Measurements from ENCODE around the gene SEPTIN5.
"Not testable (repeated sequence)": the region's sequence is repeated elsewhere in the genome, so short reads cannot be mapped to it uniquely, and the experiment has no call there.

SEPTIN5 gene

GRCh38 chr22:19680911-19681862 is 33.1 kb upstream of the SEPTIN5 start:
- DNase-seq (ENCODE audit: low read depth), result no peak

DNA sequence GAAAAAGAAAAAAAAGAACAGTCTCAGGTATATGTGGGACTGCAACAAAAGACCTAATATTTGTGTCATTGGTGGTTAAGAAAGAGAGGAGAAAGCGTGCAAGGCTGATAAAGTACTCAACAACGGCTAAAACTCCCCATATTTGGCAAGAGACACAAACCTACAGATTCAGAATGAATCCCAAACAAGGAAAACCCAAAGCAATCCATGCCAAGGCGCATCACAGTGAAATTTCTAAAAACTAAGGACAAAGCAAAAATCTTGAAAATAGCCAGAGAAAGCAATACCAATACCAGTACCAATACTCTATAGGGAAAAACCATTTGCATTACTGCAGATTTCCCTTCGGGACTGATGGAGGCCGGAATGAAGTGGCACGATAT is 32.4 kb upstream of the SEPTIN5 start:
- DNase-seq (ENCODE audit: low read depth), result no peak

DNA sequence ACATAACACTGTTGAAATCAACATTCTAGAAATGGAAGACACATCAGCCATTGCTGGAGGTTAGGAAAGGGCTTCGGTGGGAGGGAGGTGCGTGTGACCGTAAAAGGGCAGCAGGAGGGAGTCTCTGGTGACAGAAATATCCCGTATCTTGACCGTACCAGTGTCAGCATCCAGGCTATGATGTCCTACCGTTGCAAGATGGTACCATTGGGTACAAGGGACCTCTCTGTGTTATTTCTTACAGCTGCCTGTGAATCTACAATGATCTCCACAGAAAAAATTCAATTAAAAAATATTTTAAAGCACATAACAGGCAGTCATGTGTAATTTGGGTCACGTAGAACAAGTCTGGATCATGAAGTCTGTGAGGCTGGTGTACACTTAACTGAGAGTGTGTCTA is 27.4 kb upstream of the SEPTIN5 start:
- DNase-seq (ENCODE audit: low read depth), result no peak

- DNase-seq (ENCODE audit: low read depth), result no peak
Observed at GRCh38 chr22:19687561-19688300, 26.6 kb upstream of the SEPTIN5 start.

DNA sequence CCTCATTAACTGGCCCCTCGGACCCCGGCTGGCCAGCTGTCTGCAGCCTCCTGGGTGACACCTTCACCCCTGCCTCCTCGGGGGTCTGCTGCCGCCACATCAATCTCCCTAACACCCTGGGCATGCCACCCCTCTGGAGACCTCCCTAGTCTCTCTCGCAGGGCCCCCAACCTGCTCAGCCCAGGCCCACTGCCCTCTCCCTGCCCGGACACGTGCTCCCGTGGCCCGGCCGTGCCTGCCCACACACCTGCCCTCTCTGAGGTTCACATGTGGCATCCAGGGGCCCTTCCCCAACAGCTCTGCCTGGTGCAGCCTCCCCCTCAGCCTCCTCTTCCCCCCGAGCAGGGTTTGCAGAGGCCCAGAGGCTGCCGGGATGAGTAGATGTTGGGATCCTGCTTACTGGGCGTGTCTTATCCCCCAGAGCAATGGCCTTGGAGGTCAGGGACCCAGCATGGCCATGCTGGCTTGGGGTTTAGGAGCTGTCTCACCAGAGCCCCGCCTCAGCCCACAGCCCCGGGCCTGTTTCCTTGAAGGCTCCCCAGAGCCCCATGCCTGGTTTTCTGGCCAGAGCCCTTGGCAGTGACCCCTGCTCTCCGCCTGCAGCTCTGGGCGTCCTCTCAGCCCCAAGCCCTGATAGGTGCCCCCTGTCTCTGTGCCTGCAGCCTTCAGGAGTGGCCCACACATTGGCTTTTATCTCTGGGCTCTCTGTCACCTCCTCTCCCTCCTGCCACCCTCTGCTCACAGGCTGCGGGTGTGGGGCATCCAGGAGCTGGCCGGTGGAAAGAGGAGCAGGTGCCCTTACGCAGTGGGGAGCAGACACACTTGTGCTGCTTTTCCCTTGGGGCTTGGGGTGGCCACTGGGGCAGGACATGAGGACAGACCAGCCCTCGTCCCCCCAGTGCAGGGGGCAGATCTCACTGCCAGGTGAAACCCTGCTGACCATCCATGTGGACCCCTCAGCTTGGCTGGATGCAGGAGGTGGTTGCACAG is 25.7 kb upstream of the SEPTIN5 start:
- DNase-seq (ENCODE audit: low read depth), result no peak

DNA sequence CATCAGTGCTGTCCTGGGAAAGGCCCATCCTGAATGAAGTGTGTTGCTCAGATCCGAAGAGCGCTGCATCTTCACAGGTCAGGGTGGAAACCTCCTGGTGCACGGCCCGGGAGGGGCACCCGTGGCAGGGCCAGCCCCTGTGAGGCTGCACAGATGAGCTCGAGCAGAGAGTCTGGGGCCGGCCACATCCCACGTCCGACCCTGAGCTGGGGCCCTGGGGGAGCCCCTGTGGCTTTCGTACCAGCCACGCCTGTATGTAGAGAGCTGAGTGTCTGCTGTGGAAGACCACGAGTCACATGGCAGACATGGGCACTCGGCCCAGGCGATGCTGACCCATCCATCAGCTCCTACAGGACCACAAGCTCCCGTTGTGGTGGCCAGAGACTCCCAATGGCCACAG is 24.9 kb upstream of the SEPTIN5 start:
- no peak for DNase-seq (ENCODE audit: low read depth)

- DNase-seq (ENCODE audit: low read depth), result no peak
Observed at GRCh38 chr22:19691007-19691720, 23.1 kb upstream of the SEPTIN5 start.

- DNase-seq (ENCODE audit: low read depth), result no peak
Observed at GRCh38 chr22:19691721-19692341, 22.5 kb upstream of the SEPTIN5 start.

DNA sequence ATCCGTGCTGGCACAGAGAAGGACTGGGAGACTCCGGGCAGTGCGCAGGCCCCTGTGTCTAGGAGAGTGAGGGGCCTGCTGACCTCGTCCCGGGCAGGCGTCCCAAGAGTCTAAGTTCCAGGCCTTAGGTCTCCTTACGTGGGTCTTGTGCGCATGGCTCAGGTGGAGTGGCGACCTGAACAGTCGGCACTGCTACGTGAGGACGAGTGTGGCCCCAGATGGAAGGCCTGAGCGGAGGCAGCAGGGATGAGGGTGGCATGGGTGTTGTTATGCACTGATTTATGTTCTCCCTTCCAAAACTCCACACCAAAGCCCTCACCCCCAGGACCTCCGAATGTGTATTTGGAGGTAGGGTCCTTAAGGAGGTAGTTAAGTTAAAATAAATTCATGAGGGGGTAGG is 20.7 kb upstream of the SEPTIN5 start:
- DNase-seq (ENCODE audit: low read depth), result no peak

GRCh38 chr22:19693981-19694670 is 20.2 kb upstream of the SEPTIN5 start:
- DNase-seq (ENCODE audit: low read depth), result no peak

DNA sequence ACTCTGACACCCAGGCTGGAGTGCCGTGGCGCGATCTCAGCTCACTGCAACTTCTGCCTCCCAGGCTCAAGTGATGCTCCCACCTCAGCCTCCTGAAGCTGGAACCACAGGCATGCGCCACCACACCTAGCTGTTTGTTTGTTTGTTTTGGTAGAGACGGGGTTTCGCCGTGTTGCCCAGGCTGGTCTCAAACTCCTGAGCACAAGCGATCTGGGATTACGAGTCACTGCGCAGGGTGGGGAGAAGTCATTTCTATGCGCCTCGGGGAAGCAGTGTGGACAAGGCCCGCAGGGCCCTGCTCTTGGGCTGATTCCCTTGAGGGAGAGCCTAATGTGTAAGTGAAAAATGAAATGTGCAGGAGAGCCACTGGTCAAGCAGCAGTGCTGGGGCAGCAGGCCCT is 19.6 kb upstream of the SEPTIN5 start:
- DNase-seq (ENCODE audit: low read depth), result no peak

GRCh38 chr22:19696504-19697276 is 17.6 kb upstream of the SEPTIN5 start:
- no peak for DNase-seq (ENCODE audit: low read depth)

DNA sequence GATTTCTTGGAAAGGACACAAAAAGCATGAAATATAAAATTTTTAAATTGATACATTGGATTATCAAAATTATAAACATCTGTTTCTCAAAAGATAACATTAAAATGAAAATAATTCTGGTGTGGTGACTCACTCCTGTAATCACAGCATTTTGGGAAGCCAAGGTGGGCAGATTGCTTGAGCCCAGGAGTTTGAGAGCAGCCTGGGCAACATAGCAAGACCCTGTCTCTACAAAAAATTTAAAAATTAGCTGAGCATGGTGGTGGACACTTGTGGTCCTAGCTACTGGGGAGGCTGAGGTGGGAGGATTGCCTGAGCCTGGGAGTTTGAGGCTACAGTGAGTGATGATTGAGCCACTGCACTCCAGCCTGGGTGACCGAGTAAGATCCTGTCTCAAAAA is 16.4 kb upstream of the SEPTIN5 start:
- not testable (repeated sequence) for DNase-seq (ENCODE audit: low read depth)

- no peak for DNase-seq (ENCODE audit: low read depth)
Observed at GRCh38 chr22:19700790-19701419, 13.4 kb upstream of the SEPTIN5 start.

GRCh38 chr22:19701420-19702145 is 12.7 kb upstream of the SEPTIN5 start:
- DNase-seq (ENCODE audit: low read depth), result no peak

GRCh38 chr22:19703869-19704268 is 10.4 kb upstream of the SEPTIN5 start:
- no peak for DNase-seq (ENCODE audit: low read depth)

GRCh38 chr22:19704355-19705015 is 9.8 kb upstream of the SEPTIN5 start:
- DNase-seq (ENCODE audit: low read depth), result no peak
